Measurements from ENCODE around the gene EHMT1. TPM values are rescaled to one million over a fixed set of nuclear protein-coding genes. Genes with fewer than 3 reads are reported as not detected.

EHMT1 gene
- polyA plus RNA-seq, 1 of the 3 experiments (the other 2 are of a cell fraction): 39.5 TPM

DNA sequence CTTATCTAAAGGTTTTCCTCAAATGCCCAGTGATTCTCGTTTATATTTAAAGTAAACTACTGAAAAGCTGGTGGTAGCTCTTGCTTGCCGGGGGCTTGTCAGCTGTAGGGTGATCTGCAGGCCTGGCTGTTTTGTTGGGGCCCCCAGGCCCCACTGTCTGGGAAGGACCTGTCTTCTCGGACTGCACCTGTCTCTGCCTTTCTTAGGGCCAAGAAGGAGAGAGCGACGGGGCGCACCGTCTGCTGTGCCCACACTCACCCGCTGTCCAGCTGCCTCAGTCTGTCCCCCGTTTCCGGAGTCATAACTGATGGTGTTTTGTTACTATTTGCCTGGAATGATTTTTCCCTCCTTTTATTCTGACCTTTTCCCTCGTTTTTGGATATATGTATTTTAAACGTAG lies 164.7 kb downstream of the EHMT1 start:
- H3K79me2 ChIP-seq (ENCODE audit: insufficient read depth): 0 out of 2 replicates have a peak, but pooled peaks cover 5% of the 10 kb centered on the region
- WGBS (ENCODE audit: low lambda C conversion rate): 95% methylated on average over 11 of the region's 12 CpGs
- no peaks in the 10 kb centered on the region for H3K27me3 ChIP-seq (ENCODE audit: insufficient read depth)
- peaks cover 23 to 70% of the 10 kb centered on the region in 2 experiments for H3K36me3 ChIP-seq (replicated peaks in 1 of 2; ENCODE audit: control insufficient read depth in 1 of 2, insufficient read depth in 2 of 2, low read length in 1 of 2)
- H3K9me2 ChIP-seq: no peaks in the 10 kb centered on the region
- no peak overlapping the region for H2AFZ ChIP-seq (ENCODE audit: low read depth)
- 0 out of 2 replicates have a peak, but pooled peaks cover 6% of the 10 kb centered on the region for H4K20me1 ChIP-seq (ENCODE audit: insufficient read depth)
- no peak overlapping the region for H3K4me2 ChIP-seq
- no peaks in the 10 kb centered on the region for H3F3A ChIP-seq (replicated peaks; ENCODE audit: insufficient read depth)
- H3K27ac ChIP-seq (ENCODE audit: low read depth in 2 of 2, low read length in 1 of 2): no peak overlapping the region
- no peaks in the 10 kb centered on the region for H3K4me1 ChIP-seq (ENCODE audit: control insufficient read depth in 1 of 2, insufficient read depth in 2 of 2, low read depth in 1 of 2, low read length in 1 of 2)
- no peak for DNase-seq
- no peak overlapping the region for H3K4me3 ChIP-seq (ENCODE audit: low read depth in 2 of 2, low read length in 1 of 2)
- ChIA-PET CTCF (no interaction called here), POLR2A (no interaction called here)
- no peak overlapping the region for H3K9ac ChIP-seq
- TF ChIP-seq RXRA (IDR thresholded peaks at IDR 0.05; ENCODE audit: borderline replicate concordance, low read depth): no peak
- TF ChIP-seq, protein P1, sequence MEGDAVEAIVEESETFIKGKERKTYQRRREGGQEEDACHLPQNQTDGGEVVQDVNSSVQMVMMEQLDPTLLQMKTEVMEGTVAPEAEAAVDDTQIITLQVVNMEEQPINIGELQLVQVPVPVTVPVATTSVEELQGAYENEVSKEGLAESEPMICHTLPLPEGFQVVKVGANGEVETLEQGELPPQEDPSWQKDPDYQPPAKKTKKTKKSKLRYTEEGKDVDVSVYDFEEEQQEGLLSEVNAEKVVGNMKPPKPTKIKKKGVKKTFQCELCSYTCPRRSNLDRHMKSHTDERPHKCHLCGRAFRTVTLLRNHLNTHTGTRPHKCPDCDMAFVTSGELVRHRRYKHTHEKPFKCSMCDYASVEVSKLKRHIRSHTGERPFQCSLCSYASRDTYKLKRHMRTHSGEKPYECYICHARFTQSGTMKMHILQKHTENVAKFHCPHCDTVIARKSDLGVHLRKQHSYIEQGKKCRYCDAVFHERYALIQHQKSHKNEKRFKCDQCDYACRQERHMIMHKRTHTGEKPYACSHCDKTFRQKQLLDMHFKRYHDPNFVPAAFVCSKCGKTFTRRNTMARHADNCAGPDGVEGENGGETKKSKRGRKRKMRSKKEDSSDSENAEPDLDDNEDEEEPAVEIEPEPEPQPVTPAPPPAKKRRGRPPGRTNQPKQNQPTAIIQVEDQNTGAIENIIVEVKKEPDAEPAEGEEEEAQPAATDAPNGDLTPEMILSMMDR (IDR thresholded peaks at IDR 0.05): no peak
- no peak for TF ChIP-seq ELF1 (IDR thresholded peaks at IDR 0.05)
- no peak for TF ChIP-seq TAF1 (IDR thresholded peaks at IDR 0.05; ENCODE audit: borderline replicate concordance, low read depth, low read length)
- TF ChIP-seq TCF12 (IDR thresholded peaks at IDR 0.05): no peak
- no peak for TF ChIP-seq RFX5 (IDR thresholded peaks at IDR 0.05; ENCODE audit: low read length)
- no peak for TF ChIP-seq MXI1 (IDR thresholded peaks at IDR 0.05; ENCODE audit: low read depth, low read length)
- TF ChIP-seq NRF1 (IDR thresholded peaks at IDR 0.05; ENCODE audit: low read depth, low read length): no peak
- no peak for TF ChIP-seq EZH2phosphoT487 (IDR thresholded peaks at IDR 0.05; ENCODE audit: borderline replicate concordance, low read depth)
- TF ChIP-seq CHD2 (IDR thresholded peaks at IDR 0.05; ENCODE audit: low read length, partially characterized antibody): no peak
- TF ChIP-seq JUND (IDR thresholded peaks at IDR 0.05): no peak
- TF ChIP-seq EP300 (IDR thresholded peaks at IDR 0.05; ENCODE audit: borderline replicate concordance in 1 of 2, low read depth in 1 of 2, low read length in 1 of 2): no peak
- TF ChIP-seq, protein P2, sequence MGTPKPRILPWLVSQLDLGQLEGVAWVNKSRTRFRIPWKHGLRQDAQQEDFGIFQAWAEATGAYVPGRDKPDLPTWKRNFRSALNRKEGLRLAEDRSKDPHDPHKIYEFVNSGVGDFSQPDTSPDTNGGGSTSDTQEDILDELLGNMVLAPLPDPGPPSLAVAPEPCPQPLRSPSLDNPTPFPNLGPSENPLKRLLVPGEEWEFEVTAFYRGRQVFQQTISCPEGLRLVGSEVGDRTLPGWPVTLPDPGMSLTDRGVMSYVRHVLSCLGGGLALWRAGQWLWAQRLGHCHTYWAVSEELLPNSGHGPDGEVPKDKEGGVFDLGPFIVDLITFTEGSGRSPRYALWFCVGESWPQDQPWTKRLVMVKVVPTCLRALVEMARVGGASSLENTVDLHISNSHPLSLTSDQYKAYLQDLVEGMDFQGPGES (IDR thresholded peaks at IDR 0.05; ENCODE audit: low read depth, low read length): no peak
- no peaks in the 10 kb centered on the region for H3K9me3 ChIP-seq

DNA sequence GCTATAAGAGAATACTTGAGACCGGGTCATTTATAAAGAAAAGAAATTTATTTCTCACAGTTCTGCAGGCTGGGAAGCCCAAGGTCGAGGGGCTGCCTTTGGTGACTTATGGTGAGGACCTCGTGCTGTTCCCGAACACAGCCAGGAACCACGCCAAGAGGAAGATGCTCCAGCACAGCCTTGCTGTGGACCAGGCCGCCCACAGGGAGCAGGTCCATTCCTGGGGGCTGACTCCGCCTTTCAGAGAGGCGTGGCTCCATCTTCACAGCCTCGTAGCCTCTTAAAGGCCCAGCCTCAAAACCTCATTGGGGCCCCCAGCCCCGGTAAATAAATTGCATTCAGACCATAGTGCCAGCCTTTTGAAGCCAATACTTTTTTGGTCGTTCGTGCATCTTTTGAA lies 165.2 kb downstream of the EHMT1 start:
- H3K9ac ChIP-seq: no peak overlapping the region
- peaks cover 18 to 65% of the 10 kb centered on the region in 2 experiments for H3K36me3 ChIP-seq (replicated peaks in 1 of 2; ENCODE audit: control insufficient read depth in 1 of 2, insufficient read depth in 2 of 2, low read length in 1 of 2)
- H3K4me2 ChIP-seq: no peak overlapping the region
- no peak overlapping the region for H3K27ac ChIP-seq (ENCODE audit: low read depth in 2 of 2, low read length in 1 of 2)
- H3K27me3 ChIP-seq (ENCODE audit: insufficient read depth): no peaks in the 10 kb centered on the region
- peak; percentile 48 for DNase-seq
- H3K9me2 ChIP-seq: no peaks in the 10 kb centered on the region
- 0 out of 2 replicates have a peak, but pooled peaks cover 6% of the 10 kb centered on the region for H4K20me1 ChIP-seq (ENCODE audit: insufficient read depth)
- ChIA-PET CTCF (no interaction called here), POLR2A (no interaction called here)
- WGBS (ENCODE audit: low lambda C conversion rate): 93% methylated on average over 12 of the region's 12 CpGs
- no peaks in the 10 kb centered on the region for H3K9me3 ChIP-seq
- TF ChIP-seq TAF1 (IDR thresholded peaks at IDR 0.05; ENCODE audit: borderline replicate concordance, low read depth, low read length): no peak
- no peak for TF ChIP-seq EZH2phosphoT487 (IDR thresholded peaks at IDR 0.05; ENCODE audit: borderline replicate concordance, low read depth)
- TF ChIP-seq ELF1 (IDR thresholded peaks at IDR 0.05): no peak
- TF ChIP-seq POLR2AphosphoS5 (IDR thresholded peaks at IDR 0.05; ENCODE audit: low read depth, low read length): no peak
- no peak for TF ChIP-seq EP300 (IDR thresholded peaks at IDR 0.05; ENCODE audit: borderline replicate concordance in 1 of 2, low read depth in 1 of 2, low read length in 1 of 2)
- TF ChIP-seq, protein P3, sequence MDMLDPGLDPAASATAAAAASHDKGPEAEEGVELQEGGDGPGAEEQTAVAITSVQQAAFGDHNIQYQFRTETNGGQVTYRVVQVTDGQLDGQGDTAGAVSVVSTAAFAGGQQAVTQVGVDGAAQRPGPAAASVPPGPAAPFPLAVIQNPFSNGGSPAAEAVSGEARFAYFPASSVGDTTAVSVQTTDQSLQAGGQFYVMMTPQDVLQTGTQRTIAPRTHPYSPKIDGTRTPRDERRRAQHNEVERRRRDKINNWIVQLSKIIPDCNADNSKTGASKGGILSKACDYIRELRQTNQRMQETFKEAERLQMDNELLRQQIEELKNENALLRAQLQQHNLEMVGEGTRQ (IDR thresholded peaks at IDR 0.05; ENCODE audit: borderline replicate concordance, low read depth, low read length): no peak
- TF ChIP-seq, protein P1 (IDR thresholded peaks at IDR 0.05): no peak
- no peak for TF ChIP-seq NRF1 (IDR thresholded peaks at IDR 0.05; ENCODE audit: low read depth, low read length)
- TF ChIP-seq, protein P4, sequence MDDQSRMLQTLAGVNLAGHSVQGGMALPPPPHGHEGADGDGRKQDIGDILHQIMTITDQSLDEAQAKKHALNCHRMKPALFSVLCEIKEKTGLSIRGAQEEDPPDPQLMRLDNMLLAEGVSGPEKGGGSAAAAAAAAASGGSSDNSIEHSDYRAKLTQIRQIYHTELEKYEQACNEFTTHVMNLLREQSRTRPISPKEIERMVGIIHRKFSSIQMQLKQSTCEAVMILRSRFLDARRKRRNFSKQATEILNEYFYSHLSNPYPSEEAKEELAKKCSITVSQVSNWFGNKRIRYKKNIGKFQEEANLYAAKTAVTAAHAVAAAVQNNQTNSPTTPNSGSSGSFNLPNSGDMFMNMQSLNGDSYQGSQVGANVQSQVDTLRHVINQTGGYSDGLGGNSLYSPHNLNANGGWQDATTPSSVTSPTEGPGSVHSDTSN (IDR thresholded peaks at IDR 0.05): no peak
- no peak overlapping the region for H3K4me3 ChIP-seq (ENCODE audit: low read depth in 2 of 2, low read length in 1 of 2)
- H3K79me2 ChIP-seq (ENCODE audit: insufficient read depth): 0 out of 2 replicates have a peak, but pooled peaks cover 5% of the 10 kb centered on the region
- H3F3A ChIP-seq (replicated peaks; ENCODE audit: insufficient read depth): no peaks in the 10 kb centered on the region
- no peak overlapping the region for H2AFZ ChIP-seq (ENCODE audit: low read depth)
- H3K4me1 ChIP-seq (ENCODE audit: control insufficient read depth in 1 of 2, insufficient read depth in 2 of 2, low read depth in 1 of 2, low read length in 1 of 2): no peaks in the 10 kb centered on the region
